CD8-positive, alpha-beta memory T cell (primary cell): ENCODE measurements around the gene RABGAP1. TPM values are rescaled to one million over a fixed set of nuclear protein-coding genes. Genes with fewer than 3 reads are reported as not detected.

Experiments
- CTCF ChIA-PET: fragments of 350-600 bp; sonication (Branson Sonifier 250); formaldehyde crosslinking; loops from one replicate; lab custom pipeline; 2021; ENCODE audit warnings: antibody characterized with exemption; lab: Charles Lee
- POLR2A ChIA-PET: fragments of 350-600 bp; sonication (Branson Sonifier 250); formaldehyde crosslinking; loops from one replicate; lab custom pipeline; 2021; ENCODE audit warnings: antibody characterized with exemption; lab: Charles Lee
- DNase-seq, 5 donors: peaks; one replicate each; pipeline versions ENCODE4 v3.0.0 to v3.0.0-alpha.2; 2020 to 2022; ENCODE audit warnings: mixed read lengths in 1 of 5
- H3K27ac ChIP-seq: one replicate; pipeline ENCODE4 v1.7.0; 2013; ENCODE audit warnings: low read depth, mild to moderate bottlenecking, low read length, moderate library complexity
- H3K27me3 ChIP-seq: 2 replicates; pipeline ENCODE4 v1.7.0; 2013; ENCODE audit warnings: low read length, mild to moderate bottlenecking; ENCODE audit not compliant: insufficient read depth, poor library complexity, severe bottlenecking
- H3K36me3 ChIP-seq: 2 replicates; pipeline ENCODE4 v1.7.0; 2013; ENCODE audit warnings: mild to moderate bottlenecking, low read length, moderate library complexity; ENCODE audit not compliant: insufficient read depth
- H3K4me1 ChIP-seq: 2 replicates; pipeline ENCODE4 v1.7.0; 2013; ENCODE audit warnings: mild to moderate bottlenecking, low read length, moderate library complexity; ENCODE audit not compliant: insufficient read depth
- H3K4me3 ChIP-seq: 2 replicates; pipeline ENCODE4 v1.7.0; 2013; ENCODE audit warnings: mild to moderate bottlenecking, low read length
- H3K9me3 ChIP-seq: 2 replicates; pipeline ENCODE4 v1.7.0; 2013; ENCODE audit warnings: mild to moderate bottlenecking, low read length
- H3K27ac Mint-ChIP-seq, 8 donors: one replicate each; pipeline ENCODE4 v1.8.0; 2020 to 2021; ENCODE audit warnings: mixed read lengths in 8 of 8, mild to moderate bottlenecking in 6 of 8, inconsistent platforms in 3 of 8, moderate library complexity in 3 of 8
- H3K27me3 Mint-ChIP-seq, 2 donors: one replicate each; pipeline ENCODE4 v1.8.0; 2020 to 2021; ENCODE audit warnings: mixed read lengths in 2 of 2, mild to moderate bottlenecking in 1 of 2, moderate library complexity in 1 of 2
- H3K36me3 Mint-ChIP-seq, 3 donors: one replicate each; pipeline ENCODE4 v1.8.0; 2020 to 2021; ENCODE audit warnings: mixed read lengths in 3 of 3, inconsistent platforms in 1 of 3, mild to moderate bottlenecking in 1 of 3
- H3K4me1 Mint-ChIP-seq, 3 donors: one replicate each; pipeline ENCODE4 v1.8.0; 2020 to 2021; ENCODE audit warnings: mixed read lengths in 3 of 3, inconsistent platforms in 1 of 3, mild to moderate bottlenecking in 1 of 3
- H3K4me3 Mint-ChIP-seq, 7 donors: one replicate each; pipeline ENCODE4 v1.8.0; 2020 to 2021; ENCODE audit warnings: mixed read lengths in 7 of 7, mild to moderate bottlenecking in 6 of 7, moderate library complexity in 4 of 7, inconsistent platforms in 2 of 7
- H3K9me3 Mint-ChIP-seq, 5 donors: one replicate each; pipeline ENCODE4 v1.8.0; 2020 to 2022; ENCODE audit warnings: mixed read lengths in 5 of 5, mild to moderate bottlenecking in 3 of 5, moderate library complexity in 2 of 5, inconsistent platforms in 1 of 5
- polyA plus RNA-seq: library from polyadenylated mRNA; unstranded; fragments of 300-500 nt; fragmentation: Illumina TruSeq; gene quantifications from one replicate; pipeline ENCODE4 v1.2.3, GENCODE V29; 2021
- total RNA-seq, 2 experiments: library from RNA; stranded (reverse); gene quantifications; one replicate each; pipeline ENCODE4 v1.2.3, GENCODE V29; 2021

RABGAP1 gene
- total and polyA plus RNA-seq, 3 experiments from 2014 or later = 20.7 to 24.3 (median 22.2) TPM

GRCh38 chr9:123053711-123054110 lies 112.9 kb downstream of the RABGAP1 start:
- no peaks in the 10 kb centered on the region for H3K27me3 ChIP-seq
- no peaks in the 10 kb centered on the region for H3K4me1 ChIP-seq
- no peak overlapping the region for H3K27ac Mint-ChIP-seq
- H3K4me3 ChIP-seq = no peak overlapping the region
- H3K36me3 ChIP-seq = no peaks in the 10 kb centered on the region
- no peaks in the 10 kb centered on the region for H3K9me3 ChIP-seq
- no peak overlapping the region for H3K4me3 Mint-ChIP-seq
- H3K4me1 Mint-ChIP-seq = peaks cover 0 to 5% (median 0%) of the 10 kb centered on the region in 3 donors
- no peaks in the 10 kb centered on the region for H3K27me3 Mint-ChIP-seq
- no peak overlapping the region for H3K27ac ChIP-seq
- no peak for DNase-seq
- ChIA-PET CTCF (no interaction called here), POLR2A (no interaction called here)
- no peaks in the 10 kb centered on the region for H3K9me3 Mint-ChIP-seq
- peaks cover 0 to 38% (median 1%) of the 10 kb centered on the region in 3 donors for H3K36me3 Mint-ChIP-seq

GRCh38 chr9:123058834-123059233 lies 118.0 kb downstream of the RABGAP1 start:
- Histone ChIP-seq H3K4me3 (no peak overlapping the region), H3K9me3 (no peaks in the 10 kb centered on the region), H3K27ac (no peak overlapping the region), H3K27me3 (no peaks in the 10 kb centered on the region), H3K4me1 (no peaks in the 10 kb centered on the region), H3K36me3 (no peaks in the 10 kb centered on the region)
- DNase-seq = no peak
- CTCF ChIA-PET = no interaction called here
- Mint-ChIP-seq H3K27me3 (no peaks in the 10 kb centered on the region), H3K9me3 (no peaks in the 10 kb centered on the region), H3K36me3 (peaks cover 0 to 29% (median 6%) of the 10 kb centered on the region in 3 donors), H3K27ac (no peak overlapping the region), H3K4me1 (peaks cover 0 to 2% (median 0%) of the 10 kb centered on the region in 3 donors), H3K4me3 (no peak overlapping the region)
- POLR2A ChIA-PET = no interaction called here

- no peak overlapping the region for H3K4me3 ChIP-seq
- H3K27ac ChIP-seq = no peak overlapping the region
- H3K27me3 ChIP-seq = no peaks in the 10 kb centered on the region
- no peaks in the 10 kb centered on the region for H3K36me3 ChIP-seq
- H3K4me1 ChIP-seq = no peaks in the 10 kb centered on the region
- H3K27me3 Mint-ChIP-seq = no peaks in the 10 kb centered on the region
- peak overlapping the region in 1 of 8 donors; percentile 21 for H3K27ac Mint-ChIP-seq
- ChIA-PET POLR2A (no interaction called here), CTCF (no interaction called here)
- H3K4me3 Mint-ChIP-seq = no peak overlapping the region
- H3K4me1 Mint-ChIP-seq = no peaks in the 10 kb centered on the region
- no peak for DNase-seq
- no peaks in the 10 kb centered on the region for H3K9me3 ChIP-seq
- H3K36me3 Mint-ChIP-seq = peaks cover 0 to 32% (median 7%) of the 10 kb centered on the region in 3 donors
- H3K9me3 Mint-ChIP-seq = no peaks in the 10 kb centered on the region
These were observed 118.8 kb downstream of the RABGAP1 start for GRCh38 chr9:123059472-123060220.

DNA sequence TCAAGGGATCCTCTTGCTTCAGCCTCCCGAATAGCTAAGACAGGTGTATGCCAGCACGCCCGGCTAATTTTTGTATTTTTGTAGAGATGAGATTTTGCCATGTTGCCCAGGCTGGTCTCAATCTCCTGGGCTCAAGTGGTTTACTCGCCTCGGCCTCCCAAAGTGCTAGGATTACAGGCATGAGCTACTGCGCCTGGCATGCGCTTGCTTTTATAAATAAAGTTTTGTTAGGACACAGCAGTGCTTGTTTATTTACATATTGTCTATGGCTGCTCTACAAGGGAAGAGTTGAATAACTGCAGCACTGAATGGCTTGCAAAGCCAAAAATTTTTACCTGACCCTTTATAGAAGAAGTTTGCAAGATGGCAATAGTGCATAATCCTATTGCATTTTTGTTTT lies 120.4 kb downstream of the RABGAP1 start:
- POLR2A ChIA-PET = no interaction called here

GRCh38 chr9:123062351-123063176 lies 121.7 kb downstream of the RABGAP1 start:
- Mint-ChIP-seq H3K9me3 (no peaks in the 10 kb centered on the region), H3K4me1 (no peaks in the 10 kb centered on the region), H3K36me3 (peaks cover 6 to 49% (median 33%) of the 10 kb centered on the region in 3 donors), H3K27ac (no peak overlapping the region), H3K27me3 (no peaks in the 10 kb centered on the region), H3K4me3 (no peak overlapping the region)
- POLR2A ChIA-PET = no interaction called here
- CTCF ChIA-PET = no interaction called here
- DNase-seq = no peak
- H3K4me1 ChIP-seq = no peaks in the 10 kb centered on the region
- peaks cover 4% of the 10 kb centered on the region for H3K36me3 ChIP-seq
- H3K9me3 ChIP-seq = no peaks in the 10 kb centered on the region
- H3K27me3 ChIP-seq = no peaks in the 10 kb centered on the region
- H3K27ac ChIP-seq = no peak overlapping the region
- no peak overlapping the region for H3K4me3 ChIP-seq

More for the DNA sequence above, 120.4 kb downstream of the RABGAP1 start:
- Mint-ChIP-seq H3K4me3 (no peak overlapping the region), H3K4me1 (no peaks in the 10 kb centered on the region), H3K36me3 (peaks cover under 1 to 35% (median 19%) of the 10 kb centered on the region in 3 donors), H3K27ac (no peak overlapping the region), H3K27me3 (no peaks in the 10 kb centered on the region), H3K9me3 (no peaks in the 10 kb centered on the region)
- H3K4me1 ChIP-seq = no peaks in the 10 kb centered on the region
- no peaks in the 10 kb centered on the region for H3K27me3 ChIP-seq
- no peak for DNase-seq
- no peak overlapping the region for H3K27ac ChIP-seq
- H3K9me3 ChIP-seq = no peaks in the 10 kb centered on the region
- CTCF ChIA-PET = no interaction called here
- no peak overlapping the region for H3K4me3 ChIP-seq
- peaks cover under 1% of the 10 kb centered on the region for H3K36me3 ChIP-seq

- no peak overlapping the region for H3K4me3 Mint-ChIP-seq
- no peaks in the 10 kb centered on the region for H3K9me3 Mint-ChIP-seq
- no peaks in the 10 kb centered on the region for H3K27me3 Mint-ChIP-seq
- peaks cover 6 to 54% (median 34%) of the 10 kb centered on the region in 3 donors for H3K36me3 Mint-ChIP-seq
- ChIA-PET CTCF (no interaction called here), POLR2A (no interaction called here)
- H3K4me1 Mint-ChIP-seq = no peaks in the 10 kb centered on the region
- Histone ChIP-seq H3K27me3 (no peaks in the 10 kb centered on the region), H3K4me1 (no peaks in the 10 kb centered on the region), H3K36me3 (peaks cover 4% of the 10 kb centered on the region), H3K4me3 (no peak overlapping the region), H3K9me3 (no peaks in the 10 kb centered on the region), H3K27ac (no peak overlapping the region)
- no peak overlapping the region for H3K27ac Mint-ChIP-seq
- DNase-seq = no peak
These were observed 122.4 kb downstream of the RABGAP1 start for GRCh38 chr9:123063177-123063598.

DNA sequence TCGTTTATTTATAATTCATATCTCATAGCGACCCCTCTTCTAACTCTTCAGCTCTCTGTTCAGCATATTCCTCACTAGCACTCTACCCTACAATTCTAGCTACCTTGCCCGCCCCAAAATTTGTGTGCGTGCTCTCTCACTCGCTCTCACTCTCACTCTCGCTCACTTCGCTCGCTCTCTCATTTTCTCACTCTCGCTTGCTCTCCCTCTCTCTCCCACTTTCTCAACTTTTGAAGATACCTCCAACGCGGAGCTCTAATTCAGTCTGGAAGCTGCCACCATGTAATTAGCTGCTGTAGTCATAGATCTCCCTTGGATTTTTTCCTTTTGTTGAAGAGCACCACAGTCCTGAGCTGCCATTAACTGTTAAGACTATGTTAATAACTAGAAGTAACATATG lies 123.1 kb downstream of the RABGAP1 start:
- Mint-ChIP-seq H3K4me3 (no peak overlapping the region), H3K4me1 (no peaks in the 10 kb centered on the region), H3K9me3 (no peaks in the 10 kb centered on the region), H3K36me3 (peaks cover 6 to 57% (median 35%) of the 10 kb centered on the region in 3 donors), H3K27ac (no peak overlapping the region), H3K27me3 (no peaks in the 10 kb centered on the region)
- Histone ChIP-seq H3K9me3 (no peaks in the 10 kb centered on the region), H3K4me3 (no peak overlapping the region), H3K27ac (no peak overlapping the region), H3K27me3 (no peaks in the 10 kb centered on the region), H3K36me3 (peaks cover 4% of the 10 kb centered on the region), H3K4me1 (no peaks in the 10 kb centered on the region)
- CTCF ChIA-PET = no interaction called here
- POLR2A ChIA-PET = no interaction called here
- DNase-seq = no peak

DNA sequence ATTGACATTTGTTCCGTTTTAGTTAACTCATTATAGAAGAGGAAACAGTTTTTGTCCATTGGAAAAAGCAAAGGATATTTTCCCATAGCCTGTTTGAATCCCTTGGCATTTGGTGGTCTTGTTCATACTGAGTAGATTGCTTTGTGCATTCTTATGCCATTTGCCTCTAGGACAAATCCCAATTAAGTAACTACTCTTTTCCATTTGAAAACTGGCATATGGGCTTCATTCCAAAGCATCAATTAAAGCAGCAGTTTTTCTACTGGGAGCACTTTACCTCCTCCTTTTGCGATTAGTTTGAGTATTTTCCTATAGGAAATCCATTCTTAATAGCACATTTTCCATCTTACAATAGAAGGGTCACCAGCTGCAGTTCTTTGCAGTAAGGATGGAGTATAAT lies 123.9 kb downstream of the RABGAP1 start:
- POLR2A ChIA-PET = no interaction called here
- Histone ChIP-seq H3K4me3 (no peak overlapping the region), H3K36me3 (peaks cover 4% of the 10 kb centered on the region), H3K9me3 (no peaks in the 10 kb centered on the region), H3K4me1 (no peaks in the 10 kb centered on the region), H3K27ac (no peak overlapping the region), H3K27me3 (no peaks in the 10 kb centered on the region)
- H3K27me3 Mint-ChIP-seq = no peaks in the 10 kb centered on the region
- H3K9me3 Mint-ChIP-seq = no peaks in the 10 kb centered on the region
- H3K4me1 Mint-ChIP-seq = no peaks in the 10 kb centered on the region
- H3K27ac Mint-ChIP-seq = peak overlapping the region in 1 of 8 donors; percentile 12
- peaks cover 6 to 59% (median 37%) of the 10 kb centered on the region in 3 donors for H3K36me3 Mint-ChIP-seq
- no peak for DNase-seq
- CTCF ChIA-PET = no interaction called here
- H3K4me3 Mint-ChIP-seq = no peak overlapping the region
